ENCODE data around the gene GP1BB.
"Not testable (repeated sequence)": the region's sequence is repeated elsewhere in the genome, so short reads cannot be mapped to it uniquely, and the experiment has no call there.

The GP1BB gene

GRCh38 chr22:19693981-19694670 lies 29.2 kb upstream of the GP1BB start:
- DNase-seq (ENCODE audit: low read depth): no peak

DNA sequence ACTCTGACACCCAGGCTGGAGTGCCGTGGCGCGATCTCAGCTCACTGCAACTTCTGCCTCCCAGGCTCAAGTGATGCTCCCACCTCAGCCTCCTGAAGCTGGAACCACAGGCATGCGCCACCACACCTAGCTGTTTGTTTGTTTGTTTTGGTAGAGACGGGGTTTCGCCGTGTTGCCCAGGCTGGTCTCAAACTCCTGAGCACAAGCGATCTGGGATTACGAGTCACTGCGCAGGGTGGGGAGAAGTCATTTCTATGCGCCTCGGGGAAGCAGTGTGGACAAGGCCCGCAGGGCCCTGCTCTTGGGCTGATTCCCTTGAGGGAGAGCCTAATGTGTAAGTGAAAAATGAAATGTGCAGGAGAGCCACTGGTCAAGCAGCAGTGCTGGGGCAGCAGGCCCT lies 28.6 kb upstream of the GP1BB start:
- no peak for DNase-seq (ENCODE audit: low read depth)

DNA sequence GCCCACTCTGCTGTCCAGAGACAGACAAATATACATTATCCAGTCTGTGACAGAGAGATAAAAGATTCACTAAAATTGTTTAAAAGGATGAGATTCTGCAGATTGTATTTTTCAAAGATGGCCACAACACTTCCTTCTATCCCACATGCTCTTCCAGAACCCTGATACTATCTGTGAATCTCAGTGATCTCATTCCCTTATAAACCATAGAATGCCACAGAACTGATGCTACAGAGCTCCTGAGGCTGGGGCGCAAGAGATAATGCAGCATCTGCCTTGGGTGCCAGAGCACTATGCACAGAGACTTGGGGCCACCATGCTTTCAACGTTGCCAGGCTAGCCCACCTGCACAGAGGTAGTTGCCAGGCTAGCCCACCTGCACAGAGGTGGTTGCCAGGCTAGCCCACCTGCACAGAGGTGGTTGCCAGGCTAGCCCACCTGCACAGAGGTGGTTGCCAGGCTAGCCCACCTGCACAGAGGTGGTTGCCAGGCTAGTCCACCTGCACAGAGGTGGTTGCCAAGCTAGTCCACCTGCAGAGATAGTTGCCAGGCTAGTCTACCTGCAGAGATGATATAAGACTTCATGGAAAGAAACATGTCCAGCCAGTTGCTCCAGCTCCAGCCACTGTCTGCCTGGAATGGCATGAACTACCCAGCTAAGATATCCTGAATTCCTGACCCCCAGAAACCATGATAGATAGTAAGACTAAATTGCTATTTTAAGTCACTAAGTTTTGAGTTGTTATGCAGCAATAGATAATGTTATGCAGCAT lies 26.6 kb upstream of the GP1BB start:
- no peak for DNase-seq (ENCODE audit: low read depth)

- DNase-seq (ENCODE audit: low read depth): not testable (repeated sequence)
These were observed 25.5 kb upstream of the GP1BB start for GRCh38 chr22:19697871-19698270.

DNA sequence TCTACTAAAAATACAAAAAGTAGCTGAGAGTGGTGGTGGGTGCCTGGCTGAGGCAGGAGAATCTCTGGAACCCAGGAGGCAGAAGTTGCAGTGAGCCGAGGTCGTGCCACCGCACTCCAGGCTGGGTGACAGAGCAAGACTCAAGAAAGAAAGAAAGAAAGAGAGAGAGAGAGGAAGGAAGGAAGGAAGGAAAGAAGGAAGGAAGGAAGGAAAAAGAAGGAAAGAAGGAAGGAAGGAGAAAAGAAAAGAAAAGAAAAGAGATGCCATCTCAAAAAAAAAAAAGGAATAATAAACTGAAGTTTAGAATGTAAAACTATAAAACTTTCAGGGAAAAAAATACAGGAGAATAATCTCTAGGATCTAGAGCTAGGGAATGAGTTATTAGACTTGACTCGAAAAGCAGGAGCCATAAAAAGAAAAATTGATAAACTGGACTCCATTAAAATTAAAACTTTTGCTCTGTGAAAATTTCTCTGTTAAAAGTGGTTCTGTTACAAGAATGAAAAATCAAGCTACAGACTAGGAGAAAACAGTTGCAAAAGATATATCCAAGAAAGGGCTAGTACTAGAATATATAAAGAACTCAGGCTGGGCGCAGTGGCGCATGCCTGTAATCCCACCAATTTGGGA lies 22.4 kb upstream of the GP1BB start:
- no peak for DNase-seq (ENCODE audit: low read depth)

DNA sequence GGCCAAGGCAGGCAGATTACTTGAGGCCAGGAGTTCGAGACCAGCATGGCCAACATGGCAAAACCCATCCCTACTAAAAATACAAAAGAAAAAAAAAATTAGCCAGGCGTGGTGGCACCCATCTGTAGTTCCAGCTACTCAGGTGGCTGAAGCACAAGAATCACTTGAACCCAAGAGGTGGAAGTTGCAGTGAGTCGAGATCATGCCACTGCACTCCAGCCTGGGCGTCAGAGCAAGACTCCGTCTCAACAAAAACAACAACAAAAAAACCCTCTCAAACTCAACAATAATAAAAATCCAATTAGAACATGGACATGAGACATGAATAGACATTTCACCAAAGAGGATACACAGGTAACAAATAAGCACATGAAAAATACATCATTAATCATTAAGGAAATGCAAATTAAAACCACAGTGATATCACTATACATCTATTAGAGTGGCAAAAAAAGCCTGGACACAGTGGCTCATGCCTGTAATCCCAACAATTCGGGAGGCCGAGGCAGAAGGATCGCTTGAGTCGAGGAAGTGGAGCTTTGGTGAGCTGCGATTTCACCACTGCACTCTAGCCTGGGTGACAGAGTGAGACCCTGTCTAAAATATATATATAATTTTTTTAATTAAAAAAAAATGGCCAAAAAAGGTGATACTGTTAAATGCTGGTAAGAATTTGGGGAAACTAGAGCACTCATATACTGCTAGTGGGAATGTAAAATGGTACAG lies 21.8 kb upstream of the GP1BB start:
- DNase-seq (ENCODE audit: low read depth): no peak

DNA sequence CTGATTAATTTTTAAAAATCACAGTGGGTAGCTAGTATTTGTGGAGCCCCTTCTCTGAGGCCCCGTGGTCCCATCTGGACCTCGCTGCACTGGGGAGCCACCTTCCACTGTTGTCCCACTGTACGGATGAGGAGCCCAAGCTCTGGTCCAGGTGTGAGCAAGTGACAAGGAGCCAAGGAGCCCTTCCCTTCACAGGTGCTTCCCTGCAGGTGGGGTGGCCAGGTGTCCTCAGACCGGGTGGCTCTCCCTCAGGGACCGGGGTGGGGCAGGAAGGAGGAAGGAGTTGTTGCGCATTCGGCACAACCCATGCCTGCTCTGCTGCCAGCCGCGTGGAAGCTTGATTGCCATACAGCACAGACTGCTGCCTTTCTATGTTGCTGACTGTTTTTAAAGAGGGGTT lies 19.5 kb upstream of the GP1BB start:
- no peak for DNase-seq (ENCODE audit: low read depth)

- DNase-seq (ENCODE audit: low read depth): no peak
These were observed 18.9 kb upstream of the GP1BB start for GRCh38 chr22:19704355-19705015.

GRCh38 chr22:19705181-19705934 lies 18.0 kb upstream of the GP1BB start:
- DNase-seq (ENCODE audit: low read depth): no peak

DNA sequence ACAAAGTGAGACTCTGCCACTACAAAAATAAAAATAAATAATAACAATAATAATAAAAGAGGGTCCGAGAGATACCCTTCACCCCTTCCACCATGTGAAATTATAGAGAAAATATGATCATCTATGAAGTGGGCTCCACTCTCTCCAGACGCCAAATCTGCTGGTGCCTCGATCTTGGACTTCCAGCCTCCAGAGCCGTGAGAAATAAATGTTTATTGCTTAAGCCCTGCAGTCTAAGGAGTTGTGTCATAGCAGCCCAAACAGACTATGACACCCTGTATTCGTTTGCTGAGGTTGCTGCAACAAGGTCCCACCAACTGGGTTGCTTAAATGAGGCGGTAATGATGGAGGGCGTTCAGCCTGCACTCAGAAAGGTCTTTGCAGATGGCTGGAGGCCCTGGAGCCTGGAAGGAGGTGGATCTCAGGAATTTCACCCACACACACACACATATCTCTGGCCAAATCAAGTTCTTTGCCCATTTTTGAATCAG lies 16.6 kb upstream of the GP1BB start:
- no peak for DNase-seq (ENCODE audit: low read depth)

DNA sequence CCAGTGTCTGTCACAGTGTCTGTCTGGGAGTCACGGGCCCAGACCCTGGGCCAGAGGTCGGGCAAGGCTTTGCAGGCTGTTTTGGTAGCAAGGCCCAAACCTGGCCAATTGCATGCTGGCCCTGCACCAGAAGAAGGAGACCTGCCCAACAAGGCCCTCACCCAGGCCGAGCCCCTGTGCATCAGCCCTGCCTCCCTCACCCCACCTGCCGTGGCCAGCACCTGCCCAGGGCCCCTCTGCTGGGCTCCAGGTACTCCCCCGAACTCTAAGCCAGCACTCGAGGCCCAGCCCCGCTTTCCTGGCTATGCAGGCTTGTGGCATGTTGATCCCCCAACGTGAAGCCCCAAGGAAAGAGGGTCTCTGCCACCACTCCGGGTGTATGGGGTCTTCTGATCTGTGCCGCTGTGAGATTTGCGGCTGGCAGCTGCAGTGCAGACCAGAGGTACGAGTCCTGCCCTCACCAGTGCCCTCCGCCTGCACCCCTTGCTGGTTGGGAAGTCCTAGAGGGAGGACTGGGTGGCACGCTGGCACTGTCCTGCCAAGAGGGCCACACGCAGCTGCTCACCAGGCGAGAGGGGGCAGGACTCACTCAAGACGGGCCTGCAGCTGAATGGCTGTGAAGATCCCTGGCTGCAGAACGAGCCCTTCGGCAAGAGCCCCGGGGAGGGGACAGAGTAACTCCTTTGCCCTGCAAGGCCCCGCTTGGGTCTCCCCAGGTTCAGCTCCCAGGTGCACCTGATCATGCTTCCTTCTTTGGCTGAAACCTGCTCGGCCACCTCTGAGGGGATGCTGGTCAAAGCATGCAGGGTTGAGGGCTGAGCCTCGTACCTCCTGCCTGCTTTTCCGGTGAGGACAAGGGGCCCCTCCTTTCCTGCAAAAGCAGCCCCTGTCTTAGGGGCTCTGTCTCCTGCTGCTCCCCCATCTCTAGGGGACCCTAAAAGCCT lies 15.7 kb upstream of the GP1BB start:
- DNase-seq (ENCODE audit: low read depth): no peak

DNA sequence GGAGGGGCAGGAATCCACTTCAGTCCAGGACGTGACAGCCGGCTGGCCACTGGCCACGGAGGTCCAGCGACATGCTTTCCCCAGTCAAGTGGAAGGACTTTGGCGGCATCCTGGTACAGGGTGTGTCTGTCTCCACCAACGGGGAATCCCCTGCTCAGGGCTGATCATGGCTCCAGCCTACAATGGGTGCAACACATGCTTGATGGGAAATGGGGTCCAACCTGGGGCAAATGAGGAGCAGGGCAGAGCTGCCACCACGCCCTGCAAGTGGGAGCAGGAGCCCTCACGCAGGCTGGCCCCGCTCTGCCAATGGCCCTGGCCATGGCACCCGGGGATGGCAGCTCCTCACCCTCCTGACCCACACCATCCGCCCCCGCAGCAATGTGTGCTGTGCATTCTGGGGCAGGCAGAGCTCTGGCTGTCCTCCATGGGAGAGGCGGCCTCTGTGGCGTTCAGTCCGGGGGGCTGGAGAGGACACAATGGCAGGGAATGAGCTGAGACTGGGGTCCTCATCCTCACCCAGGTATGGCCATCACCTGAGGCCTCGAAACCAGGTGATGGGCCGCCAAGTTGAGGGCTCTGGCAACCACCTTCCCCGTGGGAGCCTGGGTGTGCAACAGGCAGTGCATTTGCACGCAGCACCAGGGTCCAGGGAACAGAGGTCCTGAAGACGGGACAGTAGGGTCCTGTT lies 14.9 kb upstream of the GP1BB start:
- no peak for DNase-seq (ENCODE audit: low read depth)

DNA sequence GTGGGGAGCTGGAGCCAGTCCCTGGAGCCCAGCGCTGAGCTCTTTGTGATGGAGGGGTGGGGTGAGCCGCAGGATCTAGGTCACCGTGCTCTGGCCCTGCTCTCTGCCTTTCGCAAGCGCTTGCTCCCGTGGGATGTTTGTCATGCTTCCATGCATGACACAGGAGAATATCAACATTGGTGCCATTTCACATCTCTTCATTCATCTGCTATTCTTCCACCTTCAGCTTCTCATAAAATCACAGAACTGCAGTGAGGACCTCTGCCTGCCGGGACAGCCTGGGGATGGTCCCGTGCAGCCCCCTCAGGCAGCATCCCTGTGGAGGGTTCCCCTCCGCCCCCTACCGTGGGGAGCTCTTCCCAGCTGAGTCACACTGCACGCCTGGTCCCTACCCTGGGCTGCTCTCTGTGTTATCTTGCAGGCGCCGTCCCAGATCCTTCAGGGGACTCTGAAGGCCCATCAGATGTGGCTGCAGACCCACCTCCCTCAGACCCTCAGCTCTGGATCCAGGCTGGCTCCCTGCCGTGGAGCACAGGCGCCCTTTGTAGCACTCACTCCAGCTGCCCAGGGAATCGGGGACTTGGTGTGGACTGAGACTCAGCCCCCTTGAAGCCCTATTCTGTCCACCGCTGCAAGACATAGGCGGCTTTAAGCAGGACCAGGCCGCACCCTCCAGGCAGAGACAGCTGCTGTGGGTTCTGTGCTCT lies 14.1 kb upstream of the GP1BB start:
- DNase-seq (ENCODE audit: low read depth): no peak

- no peak for DNase-seq (ENCODE audit: low read depth)
These were observed 13.1 kb upstream of the GP1BB start for GRCh38 chr22:19710020-19710768.

DNA sequence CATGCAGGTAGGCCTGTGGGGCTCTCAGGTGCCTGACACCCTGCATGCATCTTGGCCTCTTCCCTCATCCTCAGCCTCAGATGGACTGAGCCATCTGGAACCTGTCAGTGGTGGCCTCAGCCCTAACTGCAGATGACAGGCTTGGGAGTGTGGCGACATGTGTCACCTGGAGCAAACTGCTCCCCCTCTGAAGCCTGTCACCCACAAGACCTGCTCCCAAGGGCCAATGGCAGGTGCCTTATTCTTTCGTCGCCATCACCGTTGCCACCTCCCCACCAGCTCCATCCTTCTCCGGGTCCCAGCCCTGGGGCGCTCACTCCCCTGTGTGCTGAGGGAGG lies 12.6 kb upstream of the GP1BB start:
- DNase-seq (ENCODE audit: low read depth): no peak

DNA sequence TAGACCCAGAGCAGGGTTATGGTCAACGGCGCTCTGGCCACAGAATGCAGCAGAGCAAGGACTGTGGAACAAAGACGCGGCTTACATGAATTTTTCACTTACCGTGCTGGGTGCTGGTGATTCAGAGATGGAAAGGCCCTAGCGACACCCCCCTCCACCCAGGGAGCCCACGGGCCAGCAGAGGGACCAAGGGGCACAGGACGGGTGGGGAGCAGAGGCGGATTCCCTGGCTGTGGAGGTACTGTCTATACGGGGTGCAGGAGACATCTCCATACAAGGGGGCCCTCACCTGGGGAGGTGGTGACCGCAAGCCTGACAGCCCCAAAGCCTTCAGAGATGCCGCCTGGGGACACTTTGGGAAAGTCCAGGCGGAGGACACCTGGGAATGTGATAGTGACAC lies 10.1 kb upstream of the GP1BB start:
- DNase-seq (ENCODE audit: low read depth): no peak

DNA sequence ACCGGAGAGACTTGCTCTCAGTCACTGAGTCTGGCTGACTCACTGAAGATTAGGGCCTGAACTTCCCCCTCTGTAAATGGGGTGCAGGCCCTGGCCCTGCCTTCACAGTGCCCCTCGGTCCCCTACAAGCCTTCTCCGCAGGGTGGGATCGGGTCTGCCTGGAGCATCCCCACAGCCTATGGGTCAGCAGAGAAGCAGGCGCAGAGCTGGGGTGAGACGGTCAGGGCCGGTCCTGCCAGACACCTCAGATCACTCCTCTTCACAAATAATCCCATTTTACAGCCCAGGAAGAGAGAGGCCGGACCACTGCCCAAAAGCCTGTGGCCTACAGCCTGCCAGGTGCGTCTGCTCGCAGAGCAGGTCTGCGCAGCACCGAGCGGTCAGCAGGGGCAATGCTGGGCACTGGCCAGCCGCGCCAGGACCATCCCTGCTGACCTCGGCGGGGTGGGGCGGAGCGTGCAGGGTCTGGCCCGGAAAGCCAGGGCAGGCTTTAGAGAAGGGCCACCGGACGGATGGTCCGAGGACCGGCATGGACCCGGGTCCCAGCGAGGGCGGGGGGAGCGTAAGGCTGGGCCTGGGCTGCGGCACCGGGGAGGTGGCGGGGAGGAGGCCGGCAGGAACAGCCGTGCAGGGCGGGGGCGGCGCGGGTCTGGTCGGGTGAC lies 9.6 kb upstream of the GP1BB start:
- DNase-seq (ENCODE audit: low read depth): no peak

All from stimulated activated CD4-positive, alpha-beta T cell treated with anti-CD3 and anti-CD28 coated beads, Interleukin-2, amount 100 ng/mL, for 4 hours (primary cell).